Spleen (tissue), 7 donors: ENCODE results near the gene DPAGT1.
"Not testable (repeated sequence)": the region's sequence is repeated elsewhere in the genome, so short reads cannot be mapped to it uniquely, and the experiment has no call there.

ENCODE experiments used
- POLR2A ChIP-seq, 3 donors: fragments of 450-650 bp; IDR thresholded peaks; one replicate each; pipeline ENCODE4 v1.5.1; 2017; ENCODE audit warnings: antibody characterized with exemption in 3 of 3, mild to moderate bottlenecking in 1 of 3
- TF ChIP-seq, protein P1 (sequence below), 11 experiments: fragments of 200-600 bp in 7 of 11; fragments of 450-650 bp in 4 of 11; sonication (generic) in 4 of 11; IDR thresholded peaks in 8 of 11; conservative IDR thresholded peaks in 3 of 11; 1 replicate in 7 of 11; 2 replicates in 4 of 11; pipeline versions ENCODE4 v1.4.0 to v1.8.0; 2016 to 2021; ENCODE audit warnings: antibody characterized with exemption in 11 of 11, inconsistent platforms in 4 of 11, mild to moderate bottlenecking in 1 of 11
- donor health status: DM: no; HTN: no; CAD: no; lungs with moderate emphysema.
- donor health status: DM: no; HTN: no; CAD: no.
- donor health status: DM: no; HTN: no; CAD: no.

DNA sequence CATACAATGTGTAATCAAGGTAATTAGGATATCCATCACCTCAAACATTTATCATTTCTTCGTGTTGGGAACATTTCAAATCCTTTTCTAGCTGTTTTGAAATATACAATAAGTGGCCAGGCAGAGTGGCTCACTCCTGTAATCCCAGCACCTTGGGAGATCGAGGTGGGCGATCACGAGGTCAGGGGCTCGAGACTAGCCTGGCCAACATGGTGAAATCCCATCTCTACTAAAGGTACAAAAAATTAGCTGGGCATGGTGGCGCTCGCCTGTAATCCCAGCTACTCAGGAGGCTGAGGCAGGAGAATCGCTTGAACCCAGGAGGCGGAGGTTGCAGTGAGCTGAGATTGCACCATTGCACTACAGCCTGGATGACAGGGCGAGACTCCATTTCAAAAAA lies 37.6 kb upstream of the DPAGT1 start:
- TF ChIP-seq, protein P1, sequence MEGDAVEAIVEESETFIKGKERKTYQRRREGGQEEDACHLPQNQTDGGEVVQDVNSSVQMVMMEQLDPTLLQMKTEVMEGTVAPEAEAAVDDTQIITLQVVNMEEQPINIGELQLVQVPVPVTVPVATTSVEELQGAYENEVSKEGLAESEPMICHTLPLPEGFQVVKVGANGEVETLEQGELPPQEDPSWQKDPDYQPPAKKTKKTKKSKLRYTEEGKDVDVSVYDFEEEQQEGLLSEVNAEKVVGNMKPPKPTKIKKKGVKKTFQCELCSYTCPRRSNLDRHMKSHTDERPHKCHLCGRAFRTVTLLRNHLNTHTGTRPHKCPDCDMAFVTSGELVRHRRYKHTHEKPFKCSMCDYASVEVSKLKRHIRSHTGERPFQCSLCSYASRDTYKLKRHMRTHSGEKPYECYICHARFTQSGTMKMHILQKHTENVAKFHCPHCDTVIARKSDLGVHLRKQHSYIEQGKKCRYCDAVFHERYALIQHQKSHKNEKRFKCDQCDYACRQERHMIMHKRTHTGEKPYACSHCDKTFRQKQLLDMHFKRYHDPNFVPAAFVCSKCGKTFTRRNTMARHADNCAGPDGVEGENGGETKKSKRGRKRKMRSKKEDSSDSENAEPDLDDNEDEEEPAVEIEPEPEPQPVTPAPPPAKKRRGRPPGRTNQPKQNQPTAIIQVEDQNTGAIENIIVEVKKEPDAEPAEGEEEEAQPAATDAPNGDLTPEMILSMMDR (IDR thresholded peaks at IDR 0.05 in 8 of 11, conservative IDR thresholded peaks at IDR 0.05 in 3 of 11): not testable (repeated sequence)
- not testable (repeated sequence) for TF ChIP-seq POLR2A (IDR thresholded peaks at IDR 0.05)
